Measurements from ENCODE around the gene PRXL2B.
"Not testable (repeated sequence)": the region's sequence is repeated elsewhere in the genome, so short reads cannot be mapped to it uniquely, and the experiment has no call there.

Gene PRXL2B, protein sequence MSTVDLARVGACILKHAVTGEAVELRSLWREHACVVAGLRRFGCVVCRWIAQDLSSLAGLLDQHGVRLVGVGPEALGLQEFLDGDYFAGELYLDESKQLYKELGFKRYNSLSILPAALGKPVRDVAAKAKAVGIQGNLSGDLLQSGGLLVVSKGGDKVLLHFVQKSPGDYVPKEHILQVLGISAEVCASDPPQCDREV

DNA sequence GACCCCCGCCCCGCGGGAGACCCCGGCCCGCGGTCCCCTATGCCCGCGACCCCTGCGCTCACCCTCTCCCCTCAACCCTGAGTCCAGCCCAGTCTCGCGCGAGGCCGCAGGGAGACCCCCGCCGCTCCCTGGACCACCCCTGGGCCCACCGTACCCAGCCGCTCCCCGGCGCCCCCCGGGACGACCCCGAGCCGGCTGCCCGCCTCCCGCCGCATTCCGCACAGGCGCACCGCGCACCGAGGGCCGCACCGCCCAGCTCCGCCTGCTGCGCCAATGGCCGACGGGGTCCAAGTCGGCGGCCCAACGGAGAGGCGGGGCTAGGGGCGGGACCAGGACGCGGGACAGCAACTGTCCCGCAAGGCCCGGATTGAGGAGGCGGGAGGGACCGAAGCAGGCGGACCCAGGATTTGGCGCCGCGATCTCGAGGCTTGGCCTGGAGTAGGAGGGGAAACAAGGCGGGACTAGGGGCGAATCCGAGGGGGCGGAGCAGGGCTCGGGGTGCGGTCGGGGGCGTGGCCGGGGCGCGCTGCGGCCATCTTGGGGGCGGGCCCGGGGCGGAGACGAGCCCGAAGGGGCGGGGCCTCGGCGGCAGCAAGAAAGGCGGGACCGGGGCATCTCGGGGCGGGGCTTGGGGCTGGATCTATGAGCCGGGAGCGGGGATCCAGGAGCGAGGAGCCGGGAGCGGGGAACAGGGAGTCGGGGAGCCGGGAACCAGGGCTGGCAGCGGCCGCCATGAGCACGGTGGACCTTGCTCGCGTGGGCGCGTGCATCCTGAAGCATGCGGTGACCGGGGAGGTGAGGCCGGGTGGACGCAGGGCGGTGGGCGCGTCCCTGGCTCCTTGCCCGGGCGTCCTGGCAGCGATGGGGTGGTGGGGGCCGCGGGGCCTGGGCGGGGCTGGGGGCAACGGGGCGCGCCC is at the start of gene PRXL2B:
Gene PRXL2B, plus strand, starts transcription at position 624 of the 917 bp plus-strand sequence. Its CDS starts 109 bp downstream, at position 733.
- peak; percentile 85 to 98 (median 96) for DNase-seq

DNA sequence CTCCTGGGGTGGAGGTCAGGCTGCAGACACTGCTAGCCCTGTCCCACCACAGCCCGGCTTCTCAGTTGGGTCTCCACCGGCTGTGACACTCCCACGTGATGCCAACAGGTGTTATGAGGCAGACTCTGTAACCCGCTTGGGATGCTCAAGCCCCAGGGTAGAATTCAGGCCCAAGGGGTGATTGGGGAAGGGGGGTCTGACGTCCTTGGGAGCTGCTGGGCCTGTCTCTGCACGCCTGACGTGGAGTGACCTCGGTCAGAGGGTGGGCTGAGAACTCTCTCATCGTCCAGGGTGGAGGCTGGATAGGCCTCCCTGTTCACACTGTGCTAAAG is 48.8 kb upstream of the PRXL2B start:
- no peak for DNase-seq

DNA sequence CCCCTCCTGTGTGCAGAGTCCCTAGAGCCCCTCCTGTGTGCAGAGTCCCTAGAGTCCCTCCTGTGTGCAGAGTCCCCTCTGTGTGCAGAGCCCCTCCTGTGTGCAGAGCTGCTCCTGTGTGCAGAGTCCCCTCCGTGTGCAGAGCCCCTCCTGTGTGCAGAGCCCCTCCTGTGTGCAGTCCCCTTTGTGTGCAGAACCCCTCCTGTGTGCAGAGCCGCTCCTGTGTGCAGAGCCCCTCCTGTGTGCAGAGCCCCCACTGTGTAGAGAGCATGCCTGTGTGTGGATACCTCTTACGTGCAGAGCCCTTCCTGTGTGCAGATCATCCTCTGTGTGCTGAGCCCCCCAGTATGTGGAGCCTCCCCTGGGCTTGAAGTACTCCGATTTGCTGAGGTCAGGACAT is 48.2 kb upstream of the PRXL2B start:
- DNase-seq, result no peak

DNA sequence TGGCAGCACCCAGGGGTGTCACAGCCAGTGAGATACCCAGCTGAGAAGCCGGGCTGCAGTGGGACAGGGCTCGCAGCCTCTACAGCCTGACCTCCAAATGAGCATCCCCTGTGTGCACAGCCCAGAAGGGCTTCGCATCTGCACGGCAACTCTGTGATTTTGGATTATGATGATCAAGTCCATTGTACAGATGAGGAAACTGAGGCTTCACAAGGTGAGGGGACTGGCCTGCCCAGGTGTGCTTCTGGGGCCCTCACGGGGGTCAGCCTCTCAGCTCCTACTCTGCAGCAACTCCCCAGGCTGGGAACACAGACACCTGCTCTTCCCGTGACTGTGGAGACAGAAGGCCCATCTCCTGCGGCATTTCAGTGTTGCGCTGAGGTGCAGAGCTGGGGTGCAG is 47.7 kb upstream of the PRXL2B start:
- DNase-seq, result no peak

DNA sequence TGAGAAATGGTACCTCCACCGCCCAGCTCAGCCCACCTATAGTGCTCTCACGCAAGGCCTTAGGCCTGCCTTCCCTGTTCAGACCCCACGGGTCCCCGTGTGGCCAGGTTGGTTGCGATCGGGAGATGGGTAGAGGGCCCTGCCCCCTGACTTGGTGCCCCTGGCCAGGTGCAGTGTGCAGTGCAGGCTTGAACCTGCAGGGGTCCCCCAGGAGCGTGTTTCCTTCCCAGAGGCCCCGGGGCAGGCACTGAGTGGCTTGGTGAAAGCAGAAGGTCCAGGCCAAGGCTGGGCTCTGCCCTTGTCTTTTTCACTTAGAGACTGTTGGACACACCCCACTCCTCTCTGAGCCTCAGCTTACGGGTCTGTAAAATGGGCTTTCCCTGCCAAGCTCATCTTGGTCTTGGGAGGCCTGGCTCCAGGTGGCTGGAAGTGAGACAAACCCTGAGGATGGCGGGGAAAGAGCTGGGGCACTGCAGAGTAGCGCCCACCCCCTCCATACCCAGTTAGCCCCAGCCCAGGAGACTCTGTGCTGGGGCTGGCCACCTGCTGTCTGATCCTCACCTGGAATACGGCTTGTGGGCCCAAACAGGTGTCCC is 47.2 kb upstream of the PRXL2B start:
- peak in 3 of 6 experiments; percentile 16 to 31 (median 30) for DNase-seq

DNA sequence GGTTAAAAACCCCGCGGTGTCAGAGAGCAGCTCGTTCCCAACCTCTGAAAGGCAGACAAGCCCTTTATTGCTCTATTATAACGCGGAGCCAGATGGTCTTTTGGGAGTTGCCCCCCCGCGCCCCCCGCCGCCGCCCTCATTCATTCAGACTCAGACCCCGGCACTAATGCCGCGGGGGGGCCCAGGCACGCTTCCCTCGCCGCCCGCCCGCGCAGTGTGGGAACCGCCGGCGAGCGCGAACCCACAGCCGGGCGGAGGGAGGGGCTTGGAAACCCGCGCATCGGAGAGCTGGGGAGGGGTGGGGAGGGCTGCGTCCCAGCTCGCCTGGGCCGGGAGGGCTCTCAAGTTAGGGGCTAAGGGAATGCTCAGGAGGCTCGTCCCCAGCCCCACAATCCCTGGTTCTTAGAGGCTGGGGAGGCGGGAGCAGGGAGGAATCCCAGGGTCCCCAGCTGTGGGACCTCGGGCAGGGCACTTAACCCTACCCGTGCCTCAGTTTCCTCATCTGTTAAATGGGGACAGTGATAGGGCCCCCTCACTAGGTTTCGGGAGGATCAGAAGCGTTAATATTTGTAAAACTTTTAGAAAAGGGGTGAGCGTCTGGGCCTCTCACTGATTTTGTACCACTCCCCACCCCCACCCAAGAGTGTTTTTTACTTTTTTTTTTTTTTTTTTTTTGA is 45.6 kb upstream of the PRXL2B start:
- no peak for DNase-seq

DNA sequence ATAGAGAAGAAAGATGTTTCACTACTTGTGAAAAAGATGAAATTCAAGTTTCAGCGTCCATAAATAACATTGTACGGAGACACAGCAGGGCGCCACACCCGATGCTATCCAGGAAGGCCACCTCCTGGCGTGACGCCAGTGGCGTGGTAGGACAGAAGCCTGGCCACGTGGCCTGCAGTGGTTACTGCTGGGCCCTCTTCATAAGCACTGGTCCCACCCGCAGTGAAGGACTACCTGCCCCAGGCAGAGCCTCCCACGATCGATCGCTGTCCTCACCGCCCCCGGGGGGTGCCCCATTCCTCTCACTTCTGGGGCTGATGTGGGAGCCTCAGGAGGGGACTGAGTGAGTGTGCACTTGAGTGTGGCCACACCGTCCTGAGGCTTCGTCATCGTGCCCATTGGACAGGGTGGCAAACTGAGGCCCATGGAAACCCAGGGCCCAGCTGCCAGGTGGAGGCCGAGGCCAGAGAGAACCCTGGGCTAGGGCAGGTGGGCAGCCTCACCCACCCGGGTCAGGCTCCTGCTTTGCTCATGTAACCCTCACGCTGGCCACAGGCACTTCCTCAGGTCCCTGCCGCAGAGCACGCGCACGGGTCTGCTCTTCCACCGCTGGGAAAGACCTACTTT is 44.8 kb upstream of the PRXL2B start:
- DNase-seq, result no peak

DNA sequence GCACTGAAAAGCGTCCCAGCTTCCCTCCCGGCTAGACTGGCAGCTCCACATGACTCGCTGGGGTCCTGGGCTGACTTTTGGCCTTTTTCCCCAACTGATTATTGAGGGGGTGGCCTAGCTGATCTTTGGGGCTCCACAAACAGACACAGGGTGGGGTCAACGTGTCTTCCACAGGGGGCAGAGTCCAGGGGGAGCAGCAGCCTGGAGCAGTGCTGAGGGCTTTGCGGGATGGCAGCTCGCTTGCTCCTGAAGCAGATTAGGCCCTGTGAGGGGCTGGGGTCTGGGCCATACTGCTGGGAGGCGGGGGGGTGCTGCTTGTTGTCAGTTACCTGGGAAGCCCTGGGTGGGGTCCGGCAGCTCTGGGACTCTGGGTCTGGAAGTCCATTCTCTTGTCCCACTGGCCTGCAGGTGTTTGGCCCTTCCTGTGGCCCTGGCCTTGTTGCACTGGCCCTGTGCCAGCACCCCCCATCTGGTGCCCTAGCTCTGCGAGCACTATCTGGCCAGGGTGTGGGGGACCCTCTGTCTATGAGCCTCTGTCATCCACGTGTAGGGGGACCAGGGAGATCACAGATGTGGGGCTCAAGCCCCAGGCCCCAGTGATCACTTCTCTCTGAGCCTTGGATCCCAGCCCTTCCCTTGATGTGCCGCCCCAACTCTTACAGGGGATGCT is 44.2 kb upstream of the PRXL2B start:
- no peak for DNase-seq

DNA sequence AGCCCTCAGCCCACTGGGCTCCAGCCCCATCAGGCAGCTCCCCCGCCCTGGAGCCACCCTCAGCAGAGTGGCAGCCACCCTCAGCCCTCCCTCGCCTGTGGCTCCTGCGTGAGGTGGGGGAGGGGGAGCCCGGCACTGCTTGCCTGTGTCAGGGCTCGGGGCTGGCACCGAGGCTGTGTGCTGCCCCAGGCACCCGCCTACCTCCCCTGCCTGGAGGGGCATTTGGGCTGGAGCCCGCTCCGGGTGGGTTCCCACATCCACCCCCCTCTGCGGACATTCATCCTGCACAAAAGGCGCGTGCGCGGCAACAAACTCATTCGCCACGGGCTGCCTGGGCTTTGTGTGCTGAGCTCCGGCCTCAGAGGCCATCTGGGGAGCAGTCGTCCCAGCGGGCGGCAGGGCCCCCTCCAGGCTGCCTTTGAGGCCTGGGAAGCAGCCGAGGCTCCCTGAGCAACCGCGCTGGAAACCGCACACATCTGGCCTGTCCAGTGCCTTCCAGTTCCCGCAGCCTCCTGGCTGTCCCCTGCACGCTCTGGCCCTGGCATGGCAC is 43.0 kb upstream of the PRXL2B start:
- DNase-seq, result peak in 4 of 6 experiments; percentile 30 to 64 (median 54)

DNA sequence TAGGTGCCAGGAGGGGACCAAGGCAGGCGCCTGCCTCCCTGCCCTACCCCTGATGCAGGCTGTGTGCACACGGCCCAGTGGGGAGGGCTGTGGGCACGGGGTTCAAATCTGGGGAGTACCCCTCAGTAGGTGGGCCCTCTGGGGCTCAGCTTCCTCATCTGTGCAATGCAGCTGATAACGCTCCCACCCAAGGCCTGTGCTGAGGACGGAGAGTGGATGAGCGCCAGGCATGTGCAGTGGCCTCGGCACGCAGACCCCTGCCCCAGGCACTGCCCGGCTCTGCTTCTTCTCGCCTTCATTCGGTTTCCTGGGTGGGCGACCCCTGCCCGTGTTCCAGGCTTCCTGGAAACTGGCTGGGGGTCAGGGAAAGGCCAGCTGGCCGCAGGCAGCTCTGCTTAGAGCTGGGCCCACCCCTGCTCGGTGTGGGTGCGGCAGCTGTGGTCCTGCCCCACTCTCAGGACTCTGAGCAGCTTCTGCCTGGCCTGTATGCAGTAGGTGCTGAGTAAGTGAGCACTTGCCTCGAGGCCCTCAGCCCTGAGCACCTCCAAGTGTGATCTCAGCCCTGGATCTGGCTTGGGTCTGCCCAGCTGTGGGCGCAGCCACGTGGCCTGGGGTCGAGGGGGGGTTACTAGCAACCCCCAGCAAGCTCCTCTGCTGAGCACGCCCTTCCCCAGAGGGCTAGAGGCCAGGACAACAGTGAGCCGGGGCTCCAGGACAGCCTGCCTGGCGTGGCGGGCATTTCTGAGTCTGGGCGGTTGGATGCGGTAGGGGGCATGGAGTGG is 42.3 kb upstream of the PRXL2B start:
- peak in 1 of 6 experiments; percentile 27 for DNase-seq

DNA sequence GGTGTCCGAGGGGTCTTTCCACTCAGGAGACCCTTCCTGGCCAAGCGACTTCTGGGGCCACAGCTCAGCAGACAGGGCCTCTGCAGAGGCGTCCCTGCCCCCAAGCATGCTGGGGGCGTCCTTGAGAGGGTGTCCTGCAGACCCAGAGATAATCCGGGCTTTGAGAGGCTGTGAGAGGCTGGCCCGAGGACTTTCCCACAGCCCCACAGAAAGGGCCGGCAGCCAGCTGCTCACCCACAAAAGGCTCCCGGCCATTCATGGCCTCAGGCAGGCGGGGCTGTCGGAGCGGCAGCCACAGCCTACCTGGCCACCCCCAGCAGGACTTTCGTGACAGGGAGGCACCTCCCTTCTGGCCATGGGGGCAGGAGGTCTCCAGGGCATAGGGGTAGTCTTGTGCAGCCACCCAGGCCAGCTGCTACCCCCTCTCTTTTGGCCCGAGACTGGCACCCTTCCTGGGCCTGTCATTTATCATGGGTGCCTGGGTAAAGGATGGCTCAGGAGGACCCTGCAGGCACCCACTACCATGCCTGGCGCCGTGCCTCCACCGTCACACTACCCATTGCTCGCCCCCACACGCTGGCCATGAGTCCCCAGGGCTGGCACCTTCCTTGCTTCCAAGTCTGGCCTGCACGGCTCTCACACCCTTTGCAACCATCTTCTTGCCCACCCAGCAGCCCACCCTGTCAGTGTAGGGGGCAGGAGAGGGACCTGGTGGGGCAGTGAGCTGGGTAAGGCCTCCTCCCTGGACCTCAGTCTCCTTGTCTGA is 41.5 kb upstream of the PRXL2B start:
- DNase-seq, result peak in 1 of 6 experiments; percentile 33

DNA sequence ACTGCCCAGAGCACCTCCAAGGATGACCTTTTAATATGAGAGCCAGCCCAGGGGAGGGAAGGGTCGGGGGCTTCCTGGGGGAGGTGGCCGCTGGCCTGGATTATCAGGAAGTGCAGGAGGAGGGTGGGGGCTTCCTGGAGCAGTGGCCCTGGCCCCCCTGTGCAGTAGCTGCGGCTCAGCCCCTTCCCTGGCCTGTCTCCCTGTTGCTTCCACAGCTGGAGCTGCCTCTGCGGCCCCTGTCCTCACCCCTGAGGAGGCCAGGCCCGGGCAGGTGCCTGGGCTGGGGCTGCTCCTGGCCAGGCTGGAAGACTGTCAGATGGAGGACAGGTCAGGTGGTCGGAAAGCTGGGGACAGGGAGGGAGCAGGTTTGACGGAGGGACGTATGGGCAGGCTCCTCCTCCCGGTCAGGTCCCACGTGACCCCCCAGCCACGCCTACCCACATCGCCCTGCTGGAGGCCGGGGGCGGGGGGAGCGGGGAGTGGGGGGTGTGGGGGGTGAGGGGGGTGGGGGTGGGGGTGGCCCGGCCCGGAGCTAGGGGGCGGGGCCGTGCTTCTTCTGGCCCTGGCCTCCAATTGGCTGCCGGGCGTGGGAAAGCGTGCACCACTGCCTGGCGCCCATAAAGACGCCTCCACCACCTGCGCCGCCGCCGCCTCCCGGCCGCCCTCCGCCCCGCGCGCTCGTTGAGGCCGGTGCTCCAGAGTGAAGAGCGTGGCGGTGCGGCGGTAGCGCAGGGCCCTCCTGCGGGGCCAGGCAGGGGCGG is 40.6 kb upstream of the PRXL2B start:
- peak; percentile 84 to 93 (median 90) for DNase-seq

DNA sequence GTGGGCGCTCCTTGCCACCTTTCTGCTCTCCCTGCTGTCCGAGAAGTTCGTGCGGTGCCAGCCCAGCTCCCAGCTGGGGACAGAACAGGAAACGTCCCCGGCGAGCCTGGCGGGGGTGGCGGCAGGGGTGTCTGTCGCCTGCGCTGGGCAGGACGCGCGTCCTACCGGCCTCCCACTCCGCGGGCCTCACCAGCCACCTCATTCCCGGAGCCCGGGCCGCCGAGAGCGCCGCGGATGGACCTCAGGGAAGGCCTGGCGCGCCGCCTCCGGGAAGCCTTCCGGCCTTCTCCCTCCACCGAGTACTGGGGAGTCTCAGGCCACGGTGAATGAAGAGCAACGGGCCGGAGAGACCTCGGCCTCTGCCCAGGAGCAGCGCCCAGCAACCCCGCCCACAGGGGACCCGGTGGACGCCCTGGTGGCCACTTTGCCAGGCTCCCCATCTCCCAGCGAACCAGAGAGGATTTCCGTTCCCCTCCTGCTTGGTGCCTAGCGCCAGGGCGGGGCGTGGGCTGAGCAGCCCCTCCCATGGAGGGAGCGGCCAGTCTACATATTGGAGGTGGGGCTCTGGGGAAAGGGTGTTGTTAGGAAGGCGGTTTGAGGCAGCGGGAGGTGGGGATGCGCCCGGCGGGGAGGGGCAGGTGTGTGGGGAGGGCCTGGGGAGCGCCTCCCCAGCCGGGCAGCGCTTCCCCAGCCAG is 39.9 kb upstream of the PRXL2B start:
- peak; percentile 78 to 85 (median 82) for DNase-seq

DNA sequence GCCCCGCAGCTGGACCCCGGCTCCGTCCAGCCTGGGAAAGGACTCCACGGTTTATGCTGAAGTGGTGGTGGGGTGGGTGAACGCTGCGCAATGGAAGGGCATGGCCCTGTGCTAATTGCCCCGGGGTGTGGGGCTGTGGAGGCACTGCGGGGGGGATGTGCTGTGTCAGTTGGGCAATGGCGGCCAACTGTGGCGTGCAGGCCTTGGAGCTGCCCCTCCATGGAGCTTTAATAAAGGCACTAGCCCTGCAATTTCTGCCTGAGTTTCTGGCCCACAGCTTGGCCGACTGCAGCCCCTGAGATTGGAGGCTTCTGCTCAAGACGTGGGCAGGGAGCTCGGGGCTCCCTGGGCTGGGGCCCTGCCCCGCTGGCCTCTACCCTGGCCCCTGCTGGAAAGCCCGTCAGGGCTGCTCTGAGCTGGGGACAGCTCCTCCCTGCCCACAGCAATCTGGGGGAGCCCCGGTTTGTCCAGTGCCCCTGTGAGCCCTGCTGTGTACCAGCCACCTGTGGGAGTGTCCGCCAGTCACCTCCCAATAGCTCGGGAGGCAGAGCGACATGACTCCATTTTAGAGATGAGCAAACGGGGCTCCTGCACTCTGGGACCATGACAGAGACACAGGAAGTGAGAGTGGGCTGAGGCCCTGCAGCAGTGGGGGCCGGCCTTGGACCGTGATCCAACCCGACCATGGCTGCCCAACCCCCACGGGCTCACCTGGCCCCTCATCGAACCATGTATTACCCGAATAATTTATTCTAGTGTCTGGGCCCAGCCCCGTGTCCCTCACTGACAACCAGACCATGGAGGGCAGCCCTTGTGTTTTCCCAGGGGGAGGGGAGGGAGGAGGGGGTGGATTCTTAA is 39.1 kb upstream of the PRXL2B start:
- peak; percentile 39 to 70 (median 58) for DNase-seq

DNA sequence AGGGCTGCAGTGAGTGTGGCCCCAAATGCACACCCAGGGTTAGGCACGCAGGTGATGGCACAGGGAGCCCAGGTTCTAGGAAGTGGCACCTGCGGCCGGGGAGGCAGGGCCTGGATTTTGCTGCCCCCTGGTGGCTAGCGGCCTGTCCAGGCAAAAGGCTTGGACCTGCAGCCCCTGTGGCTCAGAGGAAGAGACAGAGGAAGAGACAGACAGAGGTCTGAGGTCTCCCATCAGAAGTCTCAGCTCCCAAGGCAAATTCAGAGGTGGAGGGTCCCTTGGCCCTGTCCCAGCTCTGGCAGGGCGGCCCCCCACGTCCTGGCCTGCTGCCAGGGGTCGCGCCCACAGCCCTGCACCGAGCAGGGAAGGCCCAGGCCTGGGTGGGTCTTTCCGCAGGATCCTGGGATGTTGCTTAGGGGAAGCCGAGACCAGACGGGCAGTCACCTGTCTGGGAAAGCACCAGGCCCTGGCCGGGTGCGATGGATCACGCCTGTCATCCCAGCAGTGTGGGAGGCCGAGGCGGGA is 38.4 kb upstream of the PRXL2B start:
- DNase-seq, result peak; percentile 51 to 78 (median 70)

DNA sequence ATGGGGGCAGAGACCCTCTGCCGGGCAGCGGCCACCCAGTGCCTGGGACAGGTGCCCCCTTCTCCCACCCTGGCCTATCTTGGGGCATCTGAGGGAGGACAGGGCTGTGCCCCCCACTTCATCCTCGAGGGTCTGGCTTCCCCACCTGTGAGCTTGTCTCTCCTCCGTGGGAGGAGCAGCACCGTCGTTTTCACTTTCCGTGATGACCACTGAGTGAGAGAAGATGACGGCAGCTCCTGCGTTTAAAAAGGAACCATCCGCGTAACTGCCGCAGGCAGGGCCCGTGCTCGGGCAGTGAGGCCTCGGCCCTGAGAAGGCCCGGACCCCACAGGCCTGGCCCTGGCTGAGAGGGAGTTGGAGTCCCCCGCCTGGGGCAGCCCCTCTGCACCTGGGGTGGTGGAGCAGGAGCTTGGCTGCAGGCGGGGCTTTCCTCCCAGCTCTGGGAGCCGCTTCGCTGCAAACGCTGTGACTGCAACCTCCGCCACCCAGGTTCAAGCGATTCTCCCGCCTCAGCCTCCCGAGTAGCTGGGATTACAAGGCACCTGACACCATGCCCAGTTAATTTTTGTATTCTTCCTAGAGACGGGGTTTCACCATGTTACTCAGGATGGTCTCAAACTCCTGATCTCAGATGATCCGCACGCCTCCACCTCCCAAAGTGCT is 37.1 kb upstream of the PRXL2B start:
- not testable (repeated sequence) for DNase-seq

DNA sequence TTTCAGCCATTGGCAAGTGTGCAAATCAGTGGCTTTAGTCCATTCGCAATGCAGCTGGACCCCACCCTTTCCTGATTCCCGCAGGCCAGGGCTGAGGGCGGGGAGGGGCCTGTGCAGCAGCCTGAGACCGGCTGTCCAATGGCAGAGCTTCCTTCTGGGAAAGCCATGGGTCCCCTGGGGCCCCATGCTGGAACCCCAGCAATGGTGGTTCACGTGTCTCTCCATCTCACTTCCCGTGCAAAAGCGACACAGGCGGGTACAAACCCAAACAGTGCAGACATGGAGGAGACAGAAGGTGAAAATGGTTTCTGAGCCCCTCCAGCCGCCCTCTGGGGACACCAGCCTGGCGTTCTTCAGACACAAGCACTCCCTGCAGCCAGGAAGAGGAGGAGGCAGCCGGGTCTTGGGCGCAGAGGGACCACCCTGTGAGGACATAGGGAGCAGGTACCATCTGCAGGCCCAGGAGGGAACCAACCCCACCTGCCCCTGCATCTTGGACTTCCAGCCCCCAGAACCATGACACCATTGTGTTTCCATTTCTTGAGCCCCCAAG is 36.2 kb upstream of the PRXL2B start:
- not testable (repeated sequence) for DNase-seq
